HL-60 (cell line): ENCODE measurements around the gene MDM2.

Experiments
- DNase-seq, 2 experiments: peaks; one replicate each; pipeline ENCODE4 v3.0.0-alpha.2; 2010 to 2020; ENCODE audit warnings: low read depth in 1 of 2, low spot score in 1 of 2
- H3K27ac ChIP-seq: fragments of 250-450 bp; sonication (Bioruptor Pico); replicated peaks from 2 replicates; pipeline ENCODE4 v1.5.1; 2020; ENCODE audit warnings: mild to moderate bottlenecking, moderate library complexity
- H3K27me3 ChIP-seq: fragments of 250-450 bp; sonication (Bioruptor Pico); 2 replicates; pipeline ENCODE4 v1.5.1; 2021; ENCODE audit warnings: mild to moderate bottlenecking, moderate library complexity; ENCODE audit not compliant: insufficient read depth, poor library complexity, severe bottlenecking
- H3K4me3 ChIP-seq: replicated peaks from 2 replicates; pipeline ENCODE4 v1.5.1; 2011; ENCODE audit warnings: mild to moderate bottlenecking, control low read depth, low read length; ENCODE audit not compliant: insufficient read depth
- GABPA ChIP-seq: IDR thresholded peaks from 2 replicates; pipeline ENCODE4 v1.6.1; 2012; ENCODE audit warnings: low read depth
- POLR2AphosphoS5 ChIP-seq: IDR thresholded peaks from 2 replicates; pipeline ENCODE4 v1.6.1; 2012; ENCODE audit warnings: low read depth
- SPI1 ChIP-seq: IDR thresholded peaks from 2 replicates; pipeline ENCODE4 v1.6.1; 2012; ENCODE audit warnings: low read depth, mild to moderate bottlenecking, borderline replicate concordance
- TF ChIP-seq, protein P1 (sequence below): IDR thresholded peaks from 2 replicates; pipeline ENCODE4 v1.6.1; 2012; ENCODE audit warnings: low read depth; ENCODE audit not compliant: insufficient replicate concordance
- TF ChIP-seq, protein P2 (sequence below): IDR thresholded peaks from one replicate; pipeline ENCODE4 v1.5.1; 2011; ENCODE audit warnings: low read length, control low read depth, inconsistent platforms; ENCODE audit not compliant: insufficient read depth

MDM2 gene

DNA sequence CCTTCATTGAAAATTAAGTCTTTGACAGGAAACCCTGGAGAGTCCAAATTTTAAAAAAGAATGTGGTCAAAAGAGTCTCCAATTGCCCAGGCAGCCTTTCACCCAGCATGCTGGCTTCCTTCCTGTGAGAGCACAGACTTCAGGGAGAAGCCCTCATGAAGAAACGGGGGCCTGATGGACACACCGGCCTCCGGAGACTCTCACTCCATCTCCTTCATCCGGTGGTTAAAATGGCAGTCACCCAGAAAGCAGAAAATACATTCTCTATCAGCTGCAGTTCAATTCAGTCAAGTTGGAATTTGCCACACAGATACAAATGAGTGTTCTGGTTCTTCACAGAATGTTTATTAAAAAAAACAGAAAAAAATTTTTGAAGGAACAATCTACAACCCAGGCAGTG lies 68.5 kb downstream of the MDM2 start:
- TF ChIP-seq, protein P1, sequence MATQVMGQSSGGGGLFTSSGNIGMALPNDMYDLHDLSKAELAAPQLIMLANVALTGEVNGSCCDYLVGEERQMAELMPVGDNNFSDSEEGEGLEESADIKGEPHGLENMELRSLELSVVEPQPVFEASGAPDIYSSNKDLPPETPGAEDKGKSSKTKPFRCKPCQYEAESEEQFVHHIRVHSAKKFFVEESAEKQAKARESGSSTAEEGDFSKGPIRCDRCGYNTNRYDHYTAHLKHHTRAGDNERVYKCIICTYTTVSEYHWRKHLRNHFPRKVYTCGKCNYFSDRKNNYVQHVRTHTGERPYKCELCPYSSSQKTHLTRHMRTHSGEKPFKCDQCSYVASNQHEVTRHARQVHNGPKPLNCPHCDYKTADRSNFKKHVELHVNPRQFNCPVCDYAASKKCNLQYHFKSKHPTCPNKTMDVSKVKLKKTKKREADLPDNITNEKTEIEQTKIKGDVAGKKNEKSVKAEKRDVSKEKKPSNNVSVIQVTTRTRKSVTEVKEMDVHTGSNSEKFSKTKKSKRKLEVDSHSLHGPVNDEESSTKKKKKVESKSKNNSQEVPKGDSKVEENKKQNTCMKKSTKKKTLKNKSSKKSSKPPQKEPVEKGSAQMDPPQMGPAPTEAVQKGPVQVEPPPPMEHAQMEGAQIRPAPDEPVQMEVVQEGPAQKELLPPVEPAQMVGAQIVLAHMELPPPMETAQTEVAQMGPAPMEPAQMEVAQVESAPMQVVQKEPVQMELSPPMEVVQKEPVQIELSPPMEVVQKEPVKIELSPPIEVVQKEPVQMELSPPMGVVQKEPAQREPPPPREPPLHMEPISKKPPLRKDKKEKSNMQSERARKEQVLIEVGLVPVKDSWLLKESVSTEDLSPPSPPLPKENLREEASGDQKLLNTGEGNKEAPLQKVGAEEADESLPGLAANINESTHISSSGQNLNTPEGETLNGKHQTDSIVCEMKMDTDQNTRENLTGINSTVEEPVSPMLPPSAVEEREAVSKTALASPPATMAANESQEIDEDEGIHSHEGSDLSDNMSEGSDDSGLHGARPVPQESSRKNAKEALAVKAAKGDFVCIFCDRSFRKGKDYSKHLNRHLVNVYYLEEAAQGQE, result no peak
- TF ChIP-seq SPI1, result no peak
- TF ChIP-seq, protein P2, sequence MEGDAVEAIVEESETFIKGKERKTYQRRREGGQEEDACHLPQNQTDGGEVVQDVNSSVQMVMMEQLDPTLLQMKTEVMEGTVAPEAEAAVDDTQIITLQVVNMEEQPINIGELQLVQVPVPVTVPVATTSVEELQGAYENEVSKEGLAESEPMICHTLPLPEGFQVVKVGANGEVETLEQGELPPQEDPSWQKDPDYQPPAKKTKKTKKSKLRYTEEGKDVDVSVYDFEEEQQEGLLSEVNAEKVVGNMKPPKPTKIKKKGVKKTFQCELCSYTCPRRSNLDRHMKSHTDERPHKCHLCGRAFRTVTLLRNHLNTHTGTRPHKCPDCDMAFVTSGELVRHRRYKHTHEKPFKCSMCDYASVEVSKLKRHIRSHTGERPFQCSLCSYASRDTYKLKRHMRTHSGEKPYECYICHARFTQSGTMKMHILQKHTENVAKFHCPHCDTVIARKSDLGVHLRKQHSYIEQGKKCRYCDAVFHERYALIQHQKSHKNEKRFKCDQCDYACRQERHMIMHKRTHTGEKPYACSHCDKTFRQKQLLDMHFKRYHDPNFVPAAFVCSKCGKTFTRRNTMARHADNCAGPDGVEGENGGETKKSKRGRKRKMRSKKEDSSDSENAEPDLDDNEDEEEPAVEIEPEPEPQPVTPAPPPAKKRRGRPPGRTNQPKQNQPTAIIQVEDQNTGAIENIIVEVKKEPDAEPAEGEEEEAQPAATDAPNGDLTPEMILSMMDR, result no peak
- TF ChIP-seq GABPA, result no peak
- TF ChIP-seq POLR2AphosphoS5, result no peak
- no peaks in the 10 kb centered on the region for H3K27me3 ChIP-seq

DNA sequence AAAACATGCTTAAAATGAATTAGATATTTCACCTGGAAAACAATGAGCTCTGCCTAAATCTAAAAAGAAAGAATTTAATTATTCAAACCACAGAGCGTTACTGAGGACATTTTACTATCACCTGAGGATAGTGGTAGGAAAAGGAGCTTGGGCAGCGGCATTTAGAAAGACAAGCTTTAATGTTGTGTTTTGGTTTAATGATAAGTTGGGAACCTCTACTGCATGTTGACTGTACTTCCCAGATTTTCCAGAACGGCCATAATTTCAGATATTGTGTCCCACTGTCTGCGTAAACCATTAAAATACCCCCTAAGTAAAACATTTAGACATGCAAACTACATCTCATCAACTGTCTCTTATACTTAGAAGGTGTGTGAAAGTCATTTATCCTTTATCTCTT lies 69.6 kb downstream of the MDM2 start:
- Histone ChIP-seq H3K27me3 (no peaks in the 10 kb centered on the region), H3K27ac (no peak overlapping the region), H3K4me3 (no peak overlapping the region)
- no peak for DNase-seq
- TF ChIP-seq GABPA (no peak), SPI1 (no peak), POLR2AphosphoS5 (no peak)
- TF ChIP-seq, protein P2, result no peak
- TF ChIP-seq, protein P1, result no peak

More for the DNA sequence above, 68.5 kb downstream of the MDM2 start:
- no peak overlapping the region for H3K27ac ChIP-seq
- H3K4me3 ChIP-seq, result no peak overlapping the region
- DNase-seq, result no peak

DNA sequence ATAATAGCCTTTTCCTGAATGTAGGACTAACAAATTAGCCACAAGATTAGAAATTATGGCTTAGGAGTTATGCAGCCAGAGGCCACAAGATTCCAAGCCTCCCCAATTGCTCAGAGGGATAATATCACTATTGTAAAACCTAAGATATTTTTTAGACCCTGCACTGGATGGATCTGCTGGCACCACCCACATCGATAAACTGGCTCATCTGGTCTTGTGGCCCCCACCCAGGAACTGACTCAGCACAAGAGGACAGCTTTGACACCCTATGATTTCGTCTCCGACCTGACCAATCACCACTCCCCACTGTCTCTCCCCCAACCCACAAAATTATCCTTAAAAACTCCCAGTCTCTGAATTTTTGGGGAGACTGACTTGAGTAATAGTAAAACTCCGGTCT lies 70.3 kb downstream of the MDM2 start:
- TF ChIP-seq, protein P2, result no peak
- TF ChIP-seq POLR2AphosphoS5, result no peak
- TF ChIP-seq, protein P1, result no peak
- no peak for TF ChIP-seq GABPA
- no peak for TF ChIP-seq SPI1
- DNase-seq, result no peak
- H3K4me3 ChIP-seq, result no peak overlapping the region
- H3K27ac ChIP-seq, result no peak overlapping the region
- H3K27me3 ChIP-seq, result no peaks in the 10 kb centered on the region
